WTC11 (cell line): ENCODE data around the gene NIPA2.

ENCODE experiments used
- MAX ChIP-seq: sonication (generic); formaldehyde crosslinking; IDR thresholded peaks from 2 replicates; pipeline ENCODE4 v1.8.0; 2022; ENCODE audit warnings: mild to moderate bottlenecking, missing genetic modification reagents
- SOX15 ChIP-seq: fragments of 250-450 bp; sonication (Bioruptor Pico); IDR thresholded peaks from 2 replicates; pipeline ENCODE4 v1.9.0; 2021; ENCODE audit warnings: mild to moderate bottlenecking
- TF ChIP-seq, protein P1 (sequence below): sonication (generic); formaldehyde crosslinking; IDR thresholded peaks from 2 replicates; pipeline ENCODE4 v1.8.0; 2022; ENCODE audit warnings: mild to moderate bottlenecking, missing genetic modification reagents
- TF ChIP-seq, protein P2 (sequence below): fragments of 200-600 bp; IDR thresholded peaks from 2 replicates; pipeline ENCODE4 v1.8.0; 2022; ENCODE audit warnings: antibody characterized with exemption
- TF ChIP-seq, protein P3 (sequence below): sonication (generic); formaldehyde crosslinking; IDR thresholded peaks from 2 replicates; pipeline ENCODE4 v1.8.0; 2022; ENCODE audit warnings: mild to moderate bottlenecking, missing genetic modification reagents

- TF ChIP-seq SOX15 (CRISPR knock-in tag) (no peak), MAX (no peak)
- TF ChIP-seq, protein P1, sequence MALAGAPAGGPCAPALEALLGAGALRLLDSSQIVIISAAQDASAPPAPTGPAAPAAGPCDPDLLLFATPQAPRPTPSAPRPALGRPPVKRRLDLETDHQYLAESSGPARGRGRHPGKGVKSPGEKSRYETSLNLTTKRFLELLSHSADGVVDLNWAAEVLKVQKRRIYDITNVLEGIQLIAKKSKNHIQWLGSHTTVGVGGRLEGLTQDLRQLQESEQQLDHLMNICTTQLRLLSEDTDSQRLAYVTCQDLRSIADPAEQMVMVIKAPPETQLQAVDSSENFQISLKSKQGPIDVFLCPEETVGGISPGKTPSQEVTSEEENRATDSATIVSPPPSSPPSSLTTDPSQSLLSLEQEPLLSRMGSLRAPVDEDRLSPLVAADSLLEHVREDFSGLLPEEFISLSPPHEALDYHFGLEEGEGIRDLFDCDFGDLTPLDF (CRISPR knock-in tag), result no peak
- TF ChIP-seq, protein P2, sequence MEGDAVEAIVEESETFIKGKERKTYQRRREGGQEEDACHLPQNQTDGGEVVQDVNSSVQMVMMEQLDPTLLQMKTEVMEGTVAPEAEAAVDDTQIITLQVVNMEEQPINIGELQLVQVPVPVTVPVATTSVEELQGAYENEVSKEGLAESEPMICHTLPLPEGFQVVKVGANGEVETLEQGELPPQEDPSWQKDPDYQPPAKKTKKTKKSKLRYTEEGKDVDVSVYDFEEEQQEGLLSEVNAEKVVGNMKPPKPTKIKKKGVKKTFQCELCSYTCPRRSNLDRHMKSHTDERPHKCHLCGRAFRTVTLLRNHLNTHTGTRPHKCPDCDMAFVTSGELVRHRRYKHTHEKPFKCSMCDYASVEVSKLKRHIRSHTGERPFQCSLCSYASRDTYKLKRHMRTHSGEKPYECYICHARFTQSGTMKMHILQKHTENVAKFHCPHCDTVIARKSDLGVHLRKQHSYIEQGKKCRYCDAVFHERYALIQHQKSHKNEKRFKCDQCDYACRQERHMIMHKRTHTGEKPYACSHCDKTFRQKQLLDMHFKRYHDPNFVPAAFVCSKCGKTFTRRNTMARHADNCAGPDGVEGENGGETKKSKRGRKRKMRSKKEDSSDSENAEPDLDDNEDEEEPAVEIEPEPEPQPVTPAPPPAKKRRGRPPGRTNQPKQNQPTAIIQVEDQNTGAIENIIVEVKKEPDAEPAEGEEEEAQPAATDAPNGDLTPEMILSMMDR, result no peak
- TF ChIP-seq, protein P3, sequence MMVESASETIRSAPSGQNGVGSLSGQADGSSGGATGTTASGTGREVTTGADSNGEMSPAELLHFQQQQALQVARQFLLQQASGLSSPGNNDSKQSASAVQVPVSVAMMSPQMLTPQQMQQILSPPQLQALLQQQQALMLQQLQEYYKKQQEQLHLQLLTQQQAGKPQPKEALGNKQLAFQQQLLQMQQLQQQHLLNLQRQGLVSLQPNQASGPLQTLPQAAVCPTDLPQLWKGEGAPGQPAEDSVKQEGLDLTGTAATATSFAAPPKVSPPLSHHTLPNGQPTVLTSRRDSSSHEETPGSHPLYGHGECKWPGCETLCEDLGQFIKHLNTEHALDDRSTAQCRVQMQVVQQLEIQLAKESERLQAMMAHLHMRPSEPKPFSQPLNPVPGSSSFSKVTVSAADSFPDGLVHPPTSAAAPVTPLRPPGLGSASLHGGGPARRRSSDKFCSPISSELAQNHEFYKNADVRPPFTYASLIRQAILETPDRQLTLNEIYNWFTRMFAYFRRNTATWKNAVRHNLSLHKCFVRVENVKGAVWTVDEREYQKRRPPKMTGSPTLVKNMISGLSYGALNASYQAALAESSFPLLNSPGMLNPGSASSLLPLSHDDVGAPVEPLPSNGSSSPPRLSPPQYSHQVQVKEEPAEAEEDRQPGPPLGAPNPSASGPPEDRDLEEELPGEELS, result no peak
Measured at GRCh38 chr15:22871481-22872086, 33.1 kb downstream of the NIPA2 start.
